Neuronal stem cell (in vitro differentiated cells): Measurements from ENCODE around the gene RNF224.

Source experiments
- DNase-seq: peaks from one replicate; pipeline ENCODE4 v3.0.0-alpha.2; 2013; ENCODE audit warnings: low spot score
- H2AFZ ChIP-seq: one replicate; pipeline ENCODE4 v1.6.1; 2013; ENCODE audit warnings: mild to moderate bottlenecking, low read length, inconsistent platforms
- H2AK5ac ChIP-seq: 2 replicates; pipeline ENCODE4 v1.6.1; 2013; ENCODE audit warnings: low read depth, mild to moderate bottlenecking, inconsistent platforms, low read length, moderate library complexity, mixed read lengths
- H2BK120ac ChIP-seq: 2 replicates; pipeline ENCODE4 v1.6.1; 2013; ENCODE audit warnings: low read depth, mild to moderate bottlenecking, inconsistent platforms, low read length, moderate library complexity, mixed read lengths
- H2BK12ac ChIP-seq: one replicate; pipeline ENCODE4 v1.6.1; 2013; ENCODE audit warnings: low read length, inconsistent platforms
- H2BK15ac ChIP-seq: 2 replicates; pipeline ENCODE4 v1.6.1; 2013; ENCODE audit warnings: mild to moderate bottlenecking, low read length, inconsistent platforms, mixed read lengths
- H2BK5ac ChIP-seq: one replicate; pipeline ENCODE4 v1.6.1; 2013; ENCODE audit warnings: inconsistent platforms, mild to moderate bottlenecking, low read length, moderate library complexity
- H3K14ac ChIP-seq: one replicate; pipeline ENCODE4 v1.6.1; 2013; ENCODE audit warnings: low read length, inconsistent platforms
- H3K18ac ChIP-seq: 2 replicates; pipeline ENCODE4 v1.6.1; 2013; ENCODE audit warnings: low read length, inconsistent platforms
- H3K23ac ChIP-seq: 2 replicates; pipeline ENCODE4 v1.6.1; 2013; ENCODE audit warnings: low read depth, mild to moderate bottlenecking, mixed read lengths, low read length, inconsistent platforms; ENCODE audit not compliant: poor library complexity
- H3K27ac ChIP-seq: replicated peaks from 3 replicates; pipeline ENCODE4 v1.5.1; 2013; ENCODE audit warnings: low read length, inconsistent platforms
- H3K27me3 ChIP-seq, 3 experiments: 2 replicates each; pipeline ENCODE4 v1.6.1; 2013; ENCODE audit warnings: low read length in 3 of 3, mild to moderate bottlenecking in 2 of 3, inconsistent platforms in 1 of 3, low read depth in 1 of 3, mixed read lengths in 1 of 3, moderate library complexity in 1 of 3; ENCODE audit not compliant: control insufficient read depth in 3 of 3, insufficient read depth in 3 of 3
- H3K36me3 ChIP-seq, 2 donors: replicated peaks in 1 of 2; 2 replicates each; pipeline ENCODE4 v1.6.1; 2013; ENCODE audit warnings: low read length in 2 of 2; ENCODE audit not compliant: control insufficient read depth in 2 of 2, insufficient read depth in 2 of 2
- H3K4ac ChIP-seq: 2 replicates; pipeline ENCODE4 v1.6.1; 2013; ENCODE audit warnings: inconsistent platforms, mild to moderate bottlenecking, low read length, moderate library complexity
- H3K4me1 ChIP-seq, 2 donors: 1 replicate in 1 of 2; 2 replicates in 1 of 2; pipeline ENCODE4 v1.6.1; 2013; ENCODE audit warnings: low read length in 2 of 2, low read depth in 1 of 2; ENCODE audit not compliant: control insufficient read depth in 2 of 2, insufficient read depth in 1 of 2
- H3K4me2 ChIP-seq: one replicate; pipeline ENCODE4 v1.6.1; 2013; ENCODE audit warnings: mild to moderate bottlenecking, low read length, inconsistent platforms; ENCODE audit not compliant: insufficient read depth, poor library complexity, severe bottlenecking
- H3K4me3 ChIP-seq, 2 donors: 2 replicates each; pipeline ENCODE4 v1.5.1; 2013; ENCODE audit warnings: low read length in 2 of 2, mild to moderate bottlenecking in 2 of 2, inconsistent platforms in 1 of 2, moderate library complexity in 1 of 2
- H3K79me1 ChIP-seq: one replicate; pipeline ENCODE4 v1.6.1; 2013; ENCODE audit warnings: low read depth, mild to moderate bottlenecking, inconsistent platforms, low read length, moderate library complexity
- H3K9ac ChIP-seq: one replicate; pipeline ENCODE4 v1.6.1; 2013; ENCODE audit warnings: mild to moderate bottlenecking, low read depth, low read length, inconsistent platforms; ENCODE audit not compliant: poor library complexity
- H3K9me3 ChIP-seq, 2 donors: replicated peaks in 1 of 2; 2 replicates each; pipeline versions ENCODE3 to v1.6.1; 2013; ENCODE audit warnings: low read length in 2 of 2, mild to moderate bottlenecking in 2 of 2, inconsistent platforms in 1 of 2, low read depth in 1 of 2, mixed read lengths in 1 of 2, moderate library complexity in 1 of 2; ENCODE audit not compliant: control insufficient read depth in 2 of 2, insufficient read depth in 1 of 2
- H4K8ac ChIP-seq: one replicate; pipeline ENCODE4 v1.6.1; 2013; ENCODE audit warnings: low read depth, mild to moderate bottlenecking, inconsistent platforms, low read length, moderate library complexity
- H4K91ac ChIP-seq: one replicate; pipeline ENCODE4 v1.6.1; 2013; ENCODE audit warnings: low read length, low read depth, mild to moderate bottlenecking, inconsistent platforms; ENCODE audit not compliant: poor library complexity
- WGBS, 2 donors: extraction: QIAGEN DNeasy Blood & Tissue Kit; methylation state at CpG; one replicate each; pipeline ENCODE4 v1.1.7; 2013; ENCODE audit warnings: missing lambda C conversion rate in 2 of 2, mixed read lengths in 1 of 2; ENCODE audit not compliant: insufficient read length in 2 of 2, insufficient replicate concordance in 1 of 2; ENCODE audit errors: extremely low coverage in 2 of 2; 5-methylcytosine and 5-hydroxymethylcytosine counted together

The RNF224 gene

DNA sequence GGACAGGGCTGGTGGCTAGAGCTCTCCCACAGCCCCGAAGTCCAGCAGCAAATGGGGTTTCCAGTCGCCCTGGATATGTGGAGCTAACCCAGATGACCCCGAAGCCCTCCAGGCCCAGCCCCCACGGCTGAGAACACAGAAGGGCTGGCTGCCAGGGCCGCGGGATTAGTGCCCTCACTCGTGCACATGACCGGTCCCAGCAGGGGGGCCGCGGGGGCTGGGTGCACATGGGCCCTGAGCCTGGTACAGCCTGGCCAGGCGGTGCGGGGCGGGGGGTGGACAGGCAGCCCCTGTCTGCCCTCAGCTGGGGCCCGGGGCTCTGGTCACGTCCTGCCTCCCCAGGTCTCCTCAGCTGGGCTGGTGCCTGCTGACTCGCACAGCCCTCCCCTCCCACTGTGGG lies 32.9 kb upstream of the RNF224 start:
- Histone ChIP-seq H2BK120ac (peak overlapping the region; percentile 87), H3K14ac (peak overlapping the region; percentile 8), H3K23ac (peak overlapping the region; percentile 43), H2BK15ac (no peak overlapping the region), H3K9ac (peak overlapping the region; percentile 44), H3K4me1 (peaks cover 14 to 23% of the 10 kb centered on the region in 2 donors), H2BK12ac (no peak overlapping the region), H2AFZ (no peak overlapping the region), H4K8ac (no peak overlapping the region), H3K27ac (no peak overlapping the region), H3K79me1 (peaks cover 31% of the 10 kb centered on the region), H3K36me3 (peaks cover 7 to 28% of the 10 kb centered on the region in 2 donors), H2BK5ac (peak overlapping the region; percentile 39), H3K27me3 (no peaks in the 10 kb centered on the region), H2AK5ac (peak overlapping the region; percentile 26), H3K4ac (no peak overlapping the region), H3K18ac (no peak overlapping the region), H4K91ac (no peak overlapping the region), H3K4me2 (no peak overlapping the region), H3K9me3 (peaks cover 0 to 1% of the 10 kb centered on the region in 2 donors), H3K4me3 (no peak overlapping the region)
- no peak for DNase-seq
- no CpG with 5 or more reads among the region's 16 CpGs for WGBS, 2 donors

DNA sequence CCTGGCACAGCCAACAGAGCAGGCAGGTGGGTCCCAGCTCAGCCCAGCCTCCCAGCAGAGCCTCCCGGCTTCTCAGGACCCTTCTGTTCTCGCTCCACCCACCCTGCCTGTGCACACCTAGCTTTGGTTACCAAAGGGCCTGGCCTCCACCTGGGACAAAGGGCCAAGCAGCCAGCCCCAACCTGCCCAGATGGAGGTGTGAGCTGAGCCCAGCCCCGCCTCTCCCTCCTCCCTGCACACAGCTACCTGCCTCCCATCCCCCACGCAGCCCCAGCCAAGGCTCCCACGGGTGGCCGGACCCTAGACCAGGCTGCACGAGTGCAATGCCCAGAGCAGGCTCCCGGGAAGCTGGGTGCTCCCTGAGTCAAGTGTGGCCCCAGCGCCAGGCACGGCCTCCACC lies 32.4 kb upstream of the RNF224 start:
- Histone ChIP-seq H4K91ac (no peak overlapping the region), H3K18ac (no peak overlapping the region), H3K4me3 (no peak overlapping the region), H2BK12ac (no peak overlapping the region), H3K36me3 (peaks cover 7 to 25% of the 10 kb centered on the region in 2 donors), H3K14ac (no peak overlapping the region), H2BK15ac (no peak overlapping the region), H3K4me1 (peaks cover 15 to 21% of the 10 kb centered on the region in 2 donors), H3K27me3 (no peaks in the 10 kb centered on the region), H3K23ac (peak overlapping the region; percentile 65), H3K4me2 (no peak overlapping the region), H3K9me3 (peaks cover 0 to 1% of the 10 kb centered on the region in 2 donors), H3K4ac (no peak overlapping the region), H2BK5ac (no peak overlapping the region), H3K79me1 (peaks cover 31% of the 10 kb centered on the region), H2AK5ac (peak overlapping the region; percentile 21), H2BK120ac (peak overlapping the region; percentile 87), H4K8ac (no peak overlapping the region), H3K27ac (no peak overlapping the region), H2AFZ (no peak overlapping the region), H3K9ac (peak overlapping the region; percentile 44)
- no CpG with 5 or more reads among the region's 10 CpGs for WGBS, 2 donors
- no peak for DNase-seq

DNA sequence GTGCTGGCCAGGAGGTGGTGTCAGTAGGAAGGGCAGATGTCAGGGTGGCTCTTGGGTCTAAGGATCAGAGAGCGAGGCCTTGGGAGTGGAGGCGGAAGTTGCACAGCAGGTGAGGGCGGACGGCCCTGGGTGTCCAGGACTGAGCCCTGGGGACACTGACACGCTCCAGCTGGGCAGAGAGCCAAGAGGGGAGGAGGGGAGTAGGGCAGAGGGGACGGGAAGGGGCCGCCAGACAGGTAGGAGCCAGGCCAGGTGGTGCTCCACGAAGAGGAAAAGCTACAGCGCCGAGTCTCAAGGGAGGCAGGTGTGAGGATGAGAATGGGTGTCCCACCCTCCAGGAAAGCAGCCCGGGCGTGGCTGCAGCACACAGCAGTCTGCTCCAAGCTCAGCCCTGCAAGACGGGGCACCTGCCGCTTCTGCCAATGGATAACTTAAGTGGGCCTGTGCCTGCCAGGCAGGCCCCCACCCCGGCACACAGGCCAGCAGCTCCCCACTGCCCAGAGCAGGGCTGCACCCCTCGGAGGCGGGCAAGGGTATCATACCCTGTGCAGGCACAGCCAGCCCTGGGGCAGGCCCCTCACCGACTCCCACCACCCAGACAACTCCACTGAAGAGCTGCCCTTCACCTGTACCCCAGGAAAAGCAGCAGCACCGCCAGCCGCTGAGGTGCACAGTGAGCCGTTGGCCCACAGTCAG lies 31.6 kb upstream of the RNF224 start:
- DNase-seq: no peak
- Histone ChIP-seq H2BK120ac (no peak overlapping the region), H3K4me2 (no peak overlapping the region), H2AK5ac (no peak overlapping the region), H3K4me1 (peaks cover 15 to 19% of the 10 kb centered on the region in 2 donors), H3K4ac (no peak overlapping the region), H4K8ac (peak overlapping the region; percentile 17), H3K36me3 (peaks cover 2 to 18% of the 10 kb centered on the region in 2 donors), H3K79me1 (peaks cover 31% of the 10 kb centered on the region), H2AFZ (no peak overlapping the region), H3K4me3 (no peak overlapping the region), H2BK5ac (peak overlapping the region; percentile 48), H2BK12ac (no peak overlapping the region), H3K18ac (no peak overlapping the region), H3K23ac (peak overlapping the region; percentile 73), H2BK15ac (peak overlapping the region; percentile 21), H4K91ac (no peak overlapping the region), H3K14ac (no peak overlapping the region), H3K27ac (no peak overlapping the region), H3K27me3 (no peaks in the 10 kb centered on the region), H3K9ac (no peak overlapping the region), H3K9me3 (peaks cover 0 to 1% of the 10 kb centered on the region in 2 donors)
- WGBS, 2 donors: no CpG with 5 or more reads among the region's 21 CpGs

DNA sequence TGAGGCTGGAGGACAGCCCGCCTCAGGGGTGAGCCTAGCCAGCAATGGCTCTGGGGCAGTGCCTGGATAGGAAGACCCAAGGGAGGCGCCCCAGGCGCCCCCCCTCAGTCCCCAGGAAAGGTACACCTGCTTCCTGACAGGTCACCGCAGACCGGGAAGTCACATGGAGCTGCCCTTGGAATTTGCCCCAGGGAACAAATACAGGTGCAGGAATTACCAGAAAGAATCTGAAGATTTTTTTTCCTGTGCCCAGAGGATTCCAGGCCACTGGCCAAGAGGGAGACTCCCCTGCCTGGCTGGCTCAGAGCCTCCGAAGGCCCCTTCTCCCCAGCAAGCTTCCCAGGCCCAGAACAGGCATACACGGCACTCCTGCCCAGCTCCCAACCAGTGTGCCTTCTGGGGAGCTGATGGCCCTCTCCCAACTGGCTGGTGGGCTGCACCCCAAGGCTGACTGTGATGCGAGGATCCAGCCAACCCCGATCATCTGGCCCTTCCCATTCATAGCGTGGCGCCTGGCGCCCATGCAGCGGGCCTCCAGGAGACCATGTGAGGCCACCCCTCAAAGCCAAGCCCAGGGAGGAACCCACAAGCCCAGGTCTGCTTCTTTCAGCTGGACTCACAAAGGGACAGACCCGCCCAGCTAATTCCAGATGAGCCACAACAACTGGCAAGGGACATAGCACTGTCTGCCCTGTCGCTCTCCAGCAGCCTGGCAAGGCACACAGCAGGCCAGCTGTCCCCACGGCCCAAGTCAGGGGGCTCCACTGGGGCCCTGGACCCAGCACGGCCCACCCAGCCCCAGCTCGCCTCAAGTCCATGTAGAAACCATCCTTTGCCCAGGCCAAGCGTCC lies 29.0 kb upstream of the RNF224 start:
- Histone ChIP-seq H3K27me3 (no peaks in the 10 kb centered on the region), H2AFZ (no peak overlapping the region), H3K14ac (no peak overlapping the region), H3K4ac (no peak overlapping the region), H3K4me3 (peak overlapping the region in 1 of 2 donors; percentile 9), H3K36me3 (peaks cover 0 to 3% of the 10 kb centered on the region in 2 donors), H2BK15ac (no peak overlapping the region), H2BK120ac (no peak overlapping the region), H3K9ac (peak overlapping the region; percentile 60), H4K8ac (no peak overlapping the region), H2BK5ac (peak overlapping the region; percentile 71), H4K91ac (no peak overlapping the region), H3K27ac (no peak overlapping the region), H3K79me1 (peaks cover 26% of the 10 kb centered on the region), H3K9me3 (no peaks in the 10 kb centered on the region), H3K4me1 (peaks cover 21 to 28% of the 10 kb centered on the region in 2 donors), H3K23ac (peak overlapping the region; percentile 8), H2AK5ac (peak overlapping the region; percentile 37), H3K4me2 (no peak overlapping the region), H2BK12ac (peak overlapping the region; percentile 41), H3K18ac (no peak overlapping the region)
- WGBS, 2 donors: no CpG with 5 or more reads among the region's 19 CpGs
- no peak for DNase-seq
